Measurements from ENCODE around the gene TMA7. TPM values are rescaled to one million over a fixed set of nuclear protein-coding genes. Genes with fewer than 3 reads are reported as not detected.
A peak's percentile ranks its signal among the peaks of the same experiment; 100 is the strongest.

The TMA7 gene
- total RNA-seq, 2 experiments from 2014 or later, result 250 to 313 TPM

DNA sequence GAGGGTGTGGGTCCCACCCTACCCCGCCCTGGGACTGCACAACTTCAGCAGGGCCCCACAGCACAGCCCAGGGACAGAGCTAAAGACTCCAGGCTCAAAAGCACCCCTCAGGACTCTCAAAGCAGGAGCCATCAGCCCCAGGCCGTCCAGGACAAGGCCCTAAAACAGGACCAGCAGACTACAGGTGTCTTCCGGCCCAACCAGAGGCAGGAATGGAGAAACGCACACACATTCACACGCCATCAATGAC, 32.5 kb downstream of the TMA7 start:
- DNase-seq (ENCODE audit: low spot score), result no peak
- Histone ChIP-seq H3K4me3 (ENCODE audit: low read depth, low read length, poor library complexity, severe bottlenecking) (peak overlapping the region; percentile 76), H3K4me1 (ENCODE audit: insufficient read depth, low read length, poor library complexity, severe bottlenecking) (peaks cover 53% of the 10 kb centered on the region), H3K9me2 (ENCODE audit: insufficient read depth, low read length) (no peaks in the 10 kb centered on the region), H4K20me1 (ENCODE audit: insufficient read depth, low read length) (no peaks in the 10 kb centered on the region; the same call in 1 of the 2 replicates), H2AFZ (ENCODE audit: low read length) (peak overlapping the region; percentile 24; the same call in 1 of the 2 replicates), H3K79me2 (ENCODE audit: insufficient read depth, low read depth, low read length) (peaks cover 38% of the 10 kb centered on the region), H3K9me3 (ENCODE audit: low read length) (no peaks in the 10 kb centered on the region), H3K4me2 (ENCODE audit: low read length) (peak overlapping the region; percentile 67), H3K27ac (ENCODE audit: low read depth, low read length, poor library complexity, severe bottlenecking) (peak overlapping the region; percentile 84), H3K36me3 (ENCODE audit: insufficient read depth, low read length) (peaks cover 19% of the 10 kb centered on the region)
- POLR2A ChIA-PET, result interaction anchor here (0.8 to 2.8 kb wide), 9 partner anchors 10 to 61 kb away, joined by 3 to 19 read pairs (median 5); partner anchors contain the start of genes ATRIP, CCDC51 and TMA7
- no peak for TF ChIP-seq EZH2phosphoT487 (IDR thresholded peaks at IDR 0.05; ENCODE audit: borderline replicate concordance, low read depth, low read length)
- TF ChIP-seq CTCF (conservative IDR thresholded peaks at IDR 0.05; ENCODE audit: low read length), result no peak
- BruUV-seq (replicated peaks), result TSS peak; percentile 89
- intact Hi-C loops (cut with micrococcal nuclease; ENCODE audit: unreplicated experiment), result loop anchor here (2.0 kb wide), 1 partner anchor 32 kb away; the partner anchor contains the start of genes CCDC51 and TMA7
- CTCF ChIA-PET (ENCODE audit: unreplicated experiment), result interaction anchor here (0.5 to 2.0 kb wide), 7 partner anchors 13 to 556 kb away, joined by 3 to 9 read pairs (median 4); partner anchors contain the start of gene ATRIP

DNA sequence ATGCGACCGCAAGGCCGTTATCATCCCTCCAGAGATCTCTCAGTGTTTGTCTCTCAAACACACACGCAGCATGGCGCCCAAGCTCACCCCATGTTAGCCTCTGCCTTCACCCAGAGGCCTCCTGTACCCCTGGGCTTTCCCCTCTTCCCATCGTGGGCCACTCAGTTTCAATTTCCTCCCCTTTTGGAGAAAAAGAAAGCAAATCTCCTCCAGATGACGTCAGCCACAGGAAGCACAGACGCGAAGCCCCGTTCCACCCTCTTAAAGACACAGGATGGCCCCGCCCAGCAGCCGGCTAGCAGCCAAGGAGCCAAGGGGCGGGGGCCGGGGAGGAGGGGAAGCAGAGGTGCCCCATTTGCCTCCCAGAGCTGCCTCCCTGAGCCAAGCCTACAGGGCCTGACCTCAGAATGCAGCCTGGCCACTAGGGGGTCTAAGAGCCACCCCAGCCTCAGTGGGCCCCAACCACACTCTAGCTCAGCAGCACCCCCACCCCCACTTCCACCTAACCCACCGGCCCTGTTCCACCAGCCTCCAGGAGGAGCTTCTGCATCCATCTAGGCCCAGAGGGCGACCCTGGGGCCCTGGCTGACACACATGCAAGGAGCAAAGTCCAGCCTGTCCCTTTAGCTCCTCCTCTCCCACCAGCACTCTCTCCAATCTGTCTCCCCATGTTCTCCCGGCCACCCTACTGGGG, 33.0 kb downstream of the TMA7 start:
- peak overlapping the region; percentile 84 for H3K27ac ChIP-seq (ENCODE audit: low read depth, low read length, poor library complexity, severe bottlenecking)
- no TSS peak for BruUV-seq (replicated peaks)
- peaks cover 33% of the 10 kb centered on the region for H3K79me2 ChIP-seq (ENCODE audit: insufficient read depth, low read depth, low read length)
- peak overlapping the region; percentile 70 for H2AFZ ChIP-seq (ENCODE audit: low read length)
- no peaks in the 10 kb centered on the region for H3K9me3 ChIP-seq (ENCODE audit: low read length)
- intact Hi-C loops (cut with micrococcal nuclease; ENCODE audit: unreplicated experiment), result loop anchor here (1.0 to 2.0 kb wide), 2 partner anchors 19 to 32 kb away; partner anchors contain the start of genes CCDC51 and TMA7
- TF ChIP-seq EZH2phosphoT487 (IDR thresholded peaks at IDR 0.05; ENCODE audit: borderline replicate concordance, low read depth, low read length) (no peak), CTCF (conservative IDR thresholded peaks at IDR 0.05; ENCODE audit: low read length) (peak; percentile 82)
- no peaks in the 10 kb centered on the region for H3K9me2 ChIP-seq (ENCODE audit: insufficient read depth, low read length)
- peak overlapping the region; percentile 76 for H3K4me3 ChIP-seq (ENCODE audit: low read depth, low read length, poor library complexity, severe bottlenecking)
- peaks cover 14% of the 10 kb centered on the region for H3K36me3 ChIP-seq (ENCODE audit: insufficient read depth, low read length)
- ChIA-PET POLR2A (interaction anchor here (0.6 to 2.8 kb wide), 10 partner anchors 10 to 438 kb away, joined by 3 to 19 read pairs (median 5); partner anchors contain the start of genes ATRIP, CCDC51 and TMA7), CTCF (ENCODE audit: unreplicated experiment) (interaction anchor here (0.5 to 2.0 kb wide), 14 partner anchors 9 to 555 kb away, joined by 3 to 9 read pairs (median 4); partner anchors contain the start of genes ATRIP, CCDC51, PFKFB4 and TMA7)
- H3K4me2 ChIP-seq (ENCODE audit: low read length), result peak overlapping the region; percentile 67
- H4K20me1 ChIP-seq (ENCODE audit: insufficient read depth, low read length), result no peaks in the 10 kb centered on the region; the same call in 1 of the 2 replicates
- peaks cover 48% of the 10 kb centered on the region for H3K4me1 ChIP-seq (ENCODE audit: insufficient read depth, low read length, poor library complexity, severe bottlenecking)
- DNase-seq (ENCODE audit: low spot score), result peak; percentile 98
